Fibroblast of villous mesenchyme (primary cell): ENCODE results near the gene PRDM1. TPM values are rescaled to one million over a fixed set of nuclear protein-coding genes. Genes with fewer than 3 reads are reported as not detected.

ENCODE experiments used
- DNase-seq: peaks from one replicate; pipeline ENCODE4 v3.0.0-alpha.2; 2010; ENCODE audit warnings: low read depth
- H3K4me3 ChIP-seq: 2 replicates; pipeline ENCODE4 v1.5.1; 2011; ENCODE audit warnings: low read depth, mild to moderate bottlenecking, low read length
- CTCF ChIP-seq: IDR thresholded peaks from 2 replicates; pipeline ENCODE4 v1.5.1; 2012; ENCODE audit warnings: low read depth, mild to moderate bottlenecking, low read length; ENCODE audit not compliant: insufficient read depth
- total RNA-seq: library from RNA; depleted of rRNA; stranded (reverse); fragments of >200 nt; gene quantifications from 2 replicates; pipeline ENCODE4 v1.2.3, GENCODE V29; 2012

Gene PRDM1
- total RNA-seq, 1 donor = 39.7 TPM

GRCh38 chr6:106117579-106117978, 31.4 kb downstream of the PRDM1 start:
- TF ChIP-seq CTCF = no peak
- no peak overlapping the region for H3K4me3 ChIP-seq
- DNase-seq = no peak

- no peak overlapping the region for H3K4me3 ChIP-seq
- no peak for TF ChIP-seq CTCF
- DNase-seq = peak; percentile 63
Measured at GRCh38 chr6:106118835-106119431, 32.8 kb downstream of the PRDM1 start.

GRCh38 chr6:106119546-106119945, 33.4 kb downstream of the PRDM1 start:
- DNase-seq = no peak
- TF ChIP-seq CTCF = no peak
- no peak overlapping the region for H3K4me3 ChIP-seq

- no peak for TF ChIP-seq CTCF
- no peak for DNase-seq
- H3K4me3 ChIP-seq = no peak overlapping the region
Measured at GRCh38 chr6:106120006-106120405, 33.9 kb downstream of the PRDM1 start.

- DNase-seq = no peak
- H3K4me3 ChIP-seq = no peak overlapping the region
- TF ChIP-seq CTCF = no peak
Measured at GRCh38 chr6:106120406-106120805, 34.3 kb downstream of the PRDM1 start.

GRCh38 chr6:106122306-106122918, 36.3 kb downstream of the PRDM1 start:
- no peak overlapping the region for H3K4me3 ChIP-seq
- DNase-seq = no peak
- TF ChIP-seq CTCF = no peak
